ENCODE data around the gene RIGI.
"Not testable (repeated sequence)": the region's sequence is repeated elsewhere in the genome, so short reads cannot be mapped to it uniquely, and the experiment has no call there.

RIGI gene

DNA sequence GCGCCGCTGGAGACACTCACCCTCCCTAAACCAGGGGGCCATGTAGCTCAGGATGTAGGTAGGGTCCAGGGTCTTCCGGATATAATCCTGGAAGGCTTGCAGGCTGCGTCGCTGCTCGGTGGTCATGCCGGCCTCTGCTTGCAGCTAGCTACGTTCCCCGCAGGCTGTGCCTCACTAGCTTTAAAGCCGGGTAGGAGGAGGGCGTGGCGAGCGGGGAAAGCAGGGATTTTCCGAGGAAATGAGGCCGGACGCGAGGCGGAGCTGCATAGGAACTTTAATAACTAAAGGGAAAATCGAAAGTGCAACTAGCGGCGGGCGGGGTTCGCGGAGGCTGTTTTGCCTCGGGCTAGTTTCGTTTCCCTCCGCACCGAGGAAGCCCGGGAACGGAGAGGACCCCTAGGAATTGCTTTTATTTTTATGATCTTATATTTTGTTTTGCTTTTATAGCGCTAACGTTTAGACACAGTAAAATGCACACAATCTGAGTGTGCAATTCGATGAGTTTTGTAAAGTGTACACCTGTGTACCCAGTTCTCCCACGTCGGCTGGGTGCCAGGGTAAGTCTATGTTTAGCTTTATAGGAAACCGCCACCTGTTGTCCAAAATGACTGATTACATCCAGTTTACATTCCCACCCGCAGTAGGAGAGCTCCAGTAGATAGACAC is at the start of gene RIGI:
RIGI (minus strand) TSS at position 156 of the 666 bp plus-strand sequence; CDS start at position 126, 30 bp downstream.
- DNase-seq = peak; percentile 93

DNA sequence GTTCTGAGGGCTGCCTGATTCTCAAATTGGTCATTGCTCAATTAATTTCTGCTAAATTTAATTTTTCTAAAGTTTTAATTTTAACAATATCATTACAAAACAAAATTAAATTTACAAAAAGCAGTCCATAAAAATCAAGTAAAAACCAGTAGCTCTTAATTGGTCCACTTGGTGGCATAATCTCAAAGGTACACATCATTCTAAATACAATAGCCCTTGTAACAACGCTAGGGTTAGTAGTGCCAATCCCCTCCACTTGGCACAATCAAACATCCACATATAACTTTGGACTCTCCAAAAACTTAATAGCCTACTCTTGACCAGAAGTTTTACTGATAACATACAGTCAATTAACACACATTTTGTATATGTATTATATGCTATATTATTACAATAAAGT is 48.9 kb upstream of the RIGI start:
- DNase-seq = no peak

DNA sequence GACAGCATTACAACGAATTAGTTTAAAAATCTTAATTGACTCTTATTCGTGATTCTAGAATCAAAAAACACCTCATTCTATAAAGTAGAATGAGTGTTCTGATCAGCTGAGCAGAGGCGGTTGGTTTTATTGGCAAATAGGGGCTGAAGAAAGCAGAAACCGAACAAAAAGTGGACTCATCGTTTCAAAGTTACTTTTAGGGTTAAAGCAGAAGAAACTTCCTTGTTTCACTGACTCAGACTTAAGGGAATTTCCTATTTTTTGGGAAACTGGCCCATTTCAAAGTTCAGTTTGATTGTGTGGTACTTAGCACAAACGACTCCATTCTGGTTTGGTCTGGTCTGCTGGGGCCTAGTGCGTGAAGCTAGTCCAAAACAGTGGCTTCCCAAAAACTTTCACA is 47.8 kb upstream of the RIGI start:
- no peak for DNase-seq

DNA sequence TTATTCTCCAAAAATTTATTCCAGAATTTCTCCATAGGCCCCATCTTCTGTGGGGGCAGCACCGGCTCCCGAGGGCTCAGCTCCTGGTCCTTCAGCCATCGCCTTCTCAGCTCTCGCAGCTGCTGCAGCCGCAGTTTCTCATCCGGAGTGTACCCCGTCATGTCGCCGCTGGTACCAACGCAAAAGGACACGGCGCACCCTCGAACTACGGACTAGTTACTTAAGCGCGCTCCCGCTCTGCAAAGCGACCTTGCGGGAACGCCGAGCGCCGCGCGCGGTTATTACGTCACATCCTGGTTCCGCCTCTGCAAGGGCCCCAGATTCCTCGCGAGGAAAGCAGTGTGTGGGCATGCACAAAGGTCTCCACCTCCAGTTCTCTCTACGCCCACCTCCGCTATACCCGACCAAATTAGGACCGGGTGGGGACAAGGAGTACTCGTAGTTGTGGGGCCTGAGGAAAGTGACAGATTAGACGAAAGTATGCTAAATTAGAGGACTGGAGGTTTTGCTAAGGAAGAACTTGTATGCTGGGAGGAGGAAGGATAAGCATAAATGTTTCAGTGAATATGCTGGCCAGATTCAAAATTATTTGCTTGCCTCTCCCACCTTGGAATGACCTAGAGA is 47.0 kb upstream of the RIGI start, which contains the start of gene NDUFB6:
NDUFB6 (minus strand) TSS at position 260 of the 624 bp plus-strand sequence; CDS start at position 161, 99 bp downstream.
- peak; percentile 97 for DNase-seq

DNA sequence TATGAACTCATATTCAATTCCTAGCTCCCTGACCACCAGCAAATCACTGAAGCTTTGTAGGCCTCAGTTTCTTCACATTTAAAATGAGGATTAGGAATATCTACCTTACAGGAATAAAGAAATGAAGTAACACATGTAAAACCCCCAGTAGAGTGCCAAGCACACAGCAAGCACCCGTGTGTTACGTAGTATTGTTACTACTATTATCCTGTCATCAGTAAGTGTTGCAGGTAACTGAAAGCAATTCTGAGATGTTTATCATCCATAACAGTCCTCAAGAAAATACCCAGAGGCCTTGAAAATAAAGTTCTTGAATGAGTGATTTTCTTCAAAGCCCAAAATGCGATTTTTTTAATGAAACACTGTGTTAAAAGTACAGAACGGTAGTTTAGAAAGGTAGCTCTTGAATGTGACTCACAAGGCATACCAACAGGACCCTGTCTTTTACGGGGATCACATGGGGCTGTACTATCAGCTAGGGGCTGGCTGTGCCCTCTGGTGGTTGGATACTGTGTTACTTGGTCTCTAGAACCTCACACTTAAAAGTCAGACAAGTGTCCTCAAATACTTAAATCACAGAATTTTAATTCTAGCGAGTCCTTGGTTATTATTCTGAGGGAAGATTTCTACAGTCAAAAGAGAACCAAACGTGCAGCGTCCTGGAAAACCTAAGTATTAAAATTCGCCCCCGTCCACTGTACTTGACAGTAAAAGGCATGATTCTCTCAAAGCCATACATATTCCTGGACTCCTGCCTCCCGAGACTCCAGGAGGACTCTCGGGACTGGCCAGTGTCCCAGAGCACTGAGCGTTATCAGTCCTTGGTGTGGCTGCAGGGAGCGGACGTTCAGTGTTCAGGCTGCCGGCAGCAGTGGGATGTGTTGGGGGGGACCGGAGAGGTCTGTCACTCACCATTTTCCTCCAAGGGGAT is 46.2 kb upstream of the RIGI start:
- DNase-seq = peak; percentile 56

DNA sequence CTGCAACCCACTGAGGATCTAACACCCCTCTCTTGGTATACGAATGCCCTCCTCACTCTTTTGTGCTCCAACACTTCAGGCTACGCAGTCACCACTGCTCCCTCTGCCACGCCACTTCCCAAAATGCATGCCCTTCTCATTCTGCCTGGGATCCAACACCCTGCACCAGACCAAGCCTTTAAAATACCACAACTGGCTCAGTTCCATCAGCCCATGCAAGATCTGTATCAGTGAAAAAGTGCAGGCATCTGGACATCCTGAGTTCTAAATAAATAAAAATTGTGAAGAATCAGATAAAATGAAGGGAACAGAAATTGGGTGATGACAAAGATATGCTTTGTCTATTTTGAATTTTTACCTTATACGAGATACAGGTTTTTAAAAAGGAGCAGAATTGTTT is 44.3 kb upstream of the RIGI start:
- no peak for DNase-seq

DNA sequence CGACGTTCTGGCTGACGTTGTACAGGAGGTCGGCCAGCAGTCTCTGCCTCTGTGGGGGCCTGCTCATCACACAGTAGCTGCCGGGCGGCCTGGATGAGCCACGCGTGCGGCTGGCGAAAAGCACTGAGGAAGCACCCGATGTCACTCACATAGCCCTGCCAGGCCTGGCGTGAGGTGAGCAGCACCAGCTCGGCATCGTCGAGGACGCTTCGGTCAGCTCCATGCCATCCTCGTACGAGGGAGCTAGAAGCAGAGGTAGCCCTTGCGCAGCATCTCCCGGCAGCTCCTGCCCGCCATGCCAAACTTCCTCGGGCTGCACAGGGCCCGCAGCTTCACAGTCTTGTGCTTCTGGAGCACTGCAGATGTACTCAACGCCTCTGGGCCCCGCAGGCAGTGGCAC is 40.8 kb upstream of the RIGI start:
- DNase-seq = no peak

DNA sequence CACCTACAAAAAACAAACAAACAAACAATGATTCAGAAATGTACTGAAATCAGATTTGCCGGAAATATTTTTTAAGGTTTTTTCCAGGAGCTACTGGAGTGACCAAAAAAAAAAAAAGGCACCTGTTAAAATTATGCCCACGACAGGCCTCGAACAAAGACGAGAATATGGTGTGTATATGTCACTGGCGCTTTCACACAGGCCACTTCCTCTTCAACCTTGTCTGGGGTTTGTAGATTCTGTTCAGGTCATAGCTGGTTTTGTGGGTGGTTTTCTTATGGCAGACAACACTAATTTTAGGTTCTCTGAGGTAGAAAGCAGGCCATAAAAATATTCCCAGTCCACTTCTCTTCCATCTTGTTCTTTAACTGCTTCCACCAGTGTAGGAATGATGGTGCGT is 40.0 kb upstream of the RIGI start:
- no peak for DNase-seq

DNA sequence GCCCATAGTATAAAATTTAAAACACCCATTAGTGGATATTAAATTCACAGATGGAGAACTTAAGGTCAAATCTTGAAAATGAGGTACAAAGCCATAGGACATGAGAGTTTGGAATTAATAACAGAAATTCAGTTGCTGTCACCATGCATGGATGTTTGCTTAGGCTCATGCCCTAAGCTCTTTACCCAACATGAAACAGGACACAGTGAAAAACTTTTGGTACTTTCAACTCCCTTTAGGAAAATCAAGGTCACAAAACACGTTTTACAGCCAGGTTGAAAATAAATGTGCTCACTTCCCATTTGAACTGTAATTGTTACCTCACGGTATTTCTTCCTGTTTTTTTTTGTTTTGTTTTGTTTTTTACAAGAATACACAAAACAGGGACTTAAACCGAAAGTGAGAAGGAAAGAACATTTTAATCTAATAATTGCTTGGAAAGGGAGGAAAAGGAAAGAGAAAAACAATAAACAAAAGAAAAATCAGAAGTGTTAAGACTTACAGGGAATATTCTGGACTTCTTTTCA is 32.5 kb upstream of the RIGI start:
- no peak for DNase-seq

DNA sequence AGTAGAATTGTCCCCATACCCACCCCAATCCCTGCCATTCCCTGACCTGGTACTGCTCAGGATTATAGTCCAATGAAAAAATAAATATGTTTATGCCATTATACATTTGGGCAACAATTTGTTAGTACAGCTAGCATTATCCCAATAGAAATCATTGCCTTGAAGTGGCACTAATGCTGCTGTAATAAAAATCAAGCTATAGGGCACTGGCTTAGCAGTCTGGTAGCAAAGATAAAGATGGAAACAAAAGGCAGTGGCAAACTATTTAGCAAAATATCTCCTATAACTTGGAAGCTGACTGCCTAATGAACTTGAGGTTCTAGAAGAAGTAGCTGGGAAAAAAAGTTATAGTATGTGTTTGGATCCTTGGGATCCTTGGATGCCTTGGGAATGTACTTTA is 28.6 kb upstream of the RIGI start:
- DNase-seq = no peak

DNA sequence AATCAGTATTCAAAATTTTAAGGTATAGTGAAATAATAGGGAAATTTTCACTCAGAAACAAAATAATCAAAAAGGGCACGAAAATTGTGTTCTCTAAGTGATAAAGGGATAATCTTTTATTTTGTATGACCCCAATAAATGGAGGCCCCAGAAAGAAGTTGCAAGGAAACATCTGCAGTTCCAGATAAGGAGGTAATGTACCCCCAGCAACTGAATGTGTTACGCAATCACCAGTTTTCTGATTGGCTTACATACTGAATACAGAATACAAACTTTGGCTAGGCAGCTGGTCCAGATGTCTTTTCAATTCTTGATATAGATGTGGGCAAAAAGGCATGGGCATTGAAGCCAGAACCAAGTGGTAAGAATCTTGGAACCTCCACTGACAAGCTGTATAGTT is 28.1 kb upstream of the RIGI start:
- DNase-seq = no peak

DNA sequence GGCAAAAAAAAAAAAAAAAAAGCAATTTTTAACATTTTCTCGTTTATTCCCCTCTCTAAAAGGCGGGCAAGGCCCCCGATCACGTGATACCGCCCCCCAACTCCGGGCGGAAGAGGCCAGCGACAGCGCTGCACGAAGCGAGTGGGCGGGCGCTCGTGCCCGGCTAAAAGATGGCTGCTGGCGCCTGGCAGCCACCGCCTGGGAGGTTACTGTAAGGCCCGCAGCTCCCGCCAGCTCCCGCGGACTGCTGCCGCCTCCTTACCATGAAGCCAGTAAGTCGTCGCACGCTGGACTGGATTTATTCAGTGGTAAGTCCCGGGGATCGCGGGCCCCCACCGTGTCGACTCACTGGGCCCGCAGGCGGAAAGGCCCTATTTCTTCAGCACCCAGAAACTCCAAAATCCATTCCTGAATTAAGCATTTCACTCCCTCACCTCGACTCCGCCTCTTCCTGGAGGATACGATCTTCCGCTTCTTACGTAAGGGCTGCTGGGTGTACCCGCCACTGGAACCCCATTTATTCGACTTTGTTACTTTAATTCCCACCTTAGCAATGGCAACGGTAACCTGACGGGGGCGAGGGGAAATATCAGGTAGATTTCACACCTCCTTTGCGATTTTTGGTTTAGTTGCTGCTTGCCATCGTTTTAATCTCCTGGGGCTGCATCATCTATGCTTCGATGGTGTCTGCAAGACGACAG is 26.3 kb upstream of the RIGI start, which contains the start of the genes SMIM27 and TOPORS:
SMIM27 (plus strand) TSS at position 156 of the 701 bp plus-strand sequence; CDS start at position 264, 108 bp downstream.
TOPORS (minus strand) TSS at position 415 of the 701 bp plus-strand sequence; CDS start at position 265, 150 bp downstream.
- DNase-seq = peak; percentile 96

DNA sequence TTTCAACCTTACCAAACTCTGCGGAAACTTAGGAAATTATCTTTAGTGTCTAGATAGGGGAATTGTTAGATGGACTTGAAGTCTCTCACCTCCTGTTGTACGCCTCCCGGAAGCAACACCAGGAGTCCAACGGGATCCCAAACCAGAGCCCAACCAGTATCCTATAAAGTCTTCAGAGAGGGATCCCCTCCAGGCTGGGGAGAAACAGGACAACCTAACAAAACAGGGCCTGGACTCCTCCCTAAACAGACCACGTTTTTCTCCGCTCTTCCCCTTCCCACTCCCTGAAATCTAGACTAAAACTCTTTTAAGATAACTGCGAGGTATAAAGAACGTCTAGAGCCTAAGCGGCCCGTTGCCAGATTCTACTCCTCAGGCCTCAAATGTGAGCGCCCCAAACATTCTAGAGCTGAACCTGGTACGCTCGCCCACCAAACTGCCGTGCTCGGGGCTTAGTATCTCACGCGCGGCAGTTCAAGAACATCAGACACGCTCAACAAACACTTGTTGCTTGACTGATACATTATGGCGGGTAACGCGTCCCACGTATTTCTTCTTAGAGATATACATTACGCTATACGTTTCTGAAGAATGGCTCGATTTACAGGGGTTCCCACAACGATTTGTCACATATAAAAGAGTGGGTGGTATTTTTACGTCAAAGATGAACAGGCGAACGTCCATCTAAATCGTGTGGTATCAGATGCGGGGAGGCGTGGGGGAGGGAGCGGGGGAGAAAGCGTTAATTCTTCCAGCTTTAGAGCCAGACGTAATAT is 25.5 kb upstream of the RIGI start:
- DNase-seq = peak; percentile 58

DNA sequence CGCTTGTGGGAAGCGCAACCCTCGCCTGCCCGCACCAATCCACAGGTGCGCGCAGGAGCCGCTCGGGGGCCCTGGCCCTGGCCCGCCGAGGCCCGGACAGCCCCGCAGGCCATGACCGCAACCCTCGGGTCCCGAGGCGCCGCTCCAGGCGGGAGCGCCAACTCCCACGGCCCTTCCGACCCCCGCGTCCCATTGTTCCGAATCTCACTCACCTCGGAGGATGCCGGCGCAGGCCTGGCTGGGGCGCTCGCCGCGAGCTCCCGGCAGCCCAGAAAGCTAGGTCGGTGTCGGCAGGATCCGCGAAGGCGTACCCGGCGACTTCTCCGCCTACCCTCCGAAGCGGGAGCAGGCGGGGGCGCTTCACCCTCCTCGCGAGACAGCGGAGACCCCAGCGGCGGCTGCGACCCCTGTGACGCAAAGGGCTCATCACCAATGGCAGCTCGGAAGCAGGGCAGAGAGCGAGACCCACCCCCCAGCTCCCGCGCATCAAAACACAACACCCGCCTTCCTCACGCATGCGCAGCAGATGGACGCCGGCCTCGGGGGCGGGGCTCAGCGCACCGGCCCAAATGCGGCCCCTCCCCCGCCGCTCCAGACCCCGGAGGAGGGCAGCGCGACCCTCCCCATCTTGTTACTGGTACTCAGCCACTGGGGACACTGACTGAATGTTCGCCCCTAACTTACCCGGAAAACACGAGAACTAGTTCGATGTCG is 24.7 kb upstream of the RIGI start:
- DNase-seq = peak; percentile 97

DNA sequence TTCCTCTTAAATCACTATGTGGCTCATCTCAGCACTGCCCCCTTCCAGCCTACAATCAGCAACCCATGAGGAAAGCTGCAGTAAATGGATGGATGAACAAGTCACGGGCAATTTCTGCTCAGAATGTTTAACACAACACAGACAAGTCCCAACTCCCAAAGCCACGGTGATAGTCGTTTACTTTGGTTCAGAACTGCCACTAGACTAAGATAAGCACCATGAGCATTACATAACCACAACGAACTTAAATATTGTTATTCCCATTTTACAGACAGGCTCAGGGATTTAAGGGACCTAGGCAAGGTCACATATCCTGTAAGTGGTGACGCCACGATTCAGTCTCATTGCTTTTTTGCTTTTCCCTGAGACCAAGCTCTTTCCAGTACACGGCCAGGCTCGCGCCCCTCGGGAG is 24.2 kb upstream of the RIGI start:
- no peak for DNase-seq

DNA sequence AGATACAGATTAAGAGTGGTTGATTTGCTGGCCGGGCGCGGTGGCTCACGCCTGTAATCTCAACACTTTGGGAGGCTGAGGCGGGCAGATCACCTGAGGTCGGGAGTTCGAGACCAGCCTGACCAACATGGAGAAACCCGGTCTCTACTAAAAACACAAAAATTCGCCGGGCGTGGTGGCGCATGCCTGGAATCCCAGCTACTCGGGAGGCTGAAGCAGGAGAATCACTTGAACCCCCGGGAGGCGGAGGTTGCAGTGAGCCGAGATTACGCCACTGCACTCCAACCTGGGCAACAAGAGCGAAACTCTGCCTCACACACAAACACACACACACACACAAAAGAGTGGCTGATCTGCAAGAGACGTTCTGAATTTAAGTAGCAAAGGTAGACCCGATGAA is 22.2 kb upstream of the RIGI start:
- not testable (repeated sequence) for DNase-seq

DNA sequence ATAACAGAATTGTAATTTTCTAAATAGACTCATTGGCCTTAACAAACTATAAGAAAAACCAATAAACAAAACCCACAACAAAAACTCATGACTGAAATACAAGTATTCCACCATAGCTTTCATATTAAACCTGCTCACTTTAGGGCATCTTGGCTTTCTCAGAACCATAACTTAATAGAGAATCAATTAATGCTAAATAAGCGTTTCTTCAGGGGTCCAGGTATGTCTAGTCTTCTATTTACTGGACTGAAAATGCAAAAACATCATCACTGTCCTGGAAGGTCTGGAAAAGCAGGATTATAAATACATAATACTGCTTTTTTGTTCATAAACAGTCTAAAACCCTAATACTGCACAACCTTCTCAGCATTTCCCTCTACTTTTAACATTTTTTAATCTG is 19.9 kb upstream of the RIGI start:
- no peak for DNase-seq

DNA sequence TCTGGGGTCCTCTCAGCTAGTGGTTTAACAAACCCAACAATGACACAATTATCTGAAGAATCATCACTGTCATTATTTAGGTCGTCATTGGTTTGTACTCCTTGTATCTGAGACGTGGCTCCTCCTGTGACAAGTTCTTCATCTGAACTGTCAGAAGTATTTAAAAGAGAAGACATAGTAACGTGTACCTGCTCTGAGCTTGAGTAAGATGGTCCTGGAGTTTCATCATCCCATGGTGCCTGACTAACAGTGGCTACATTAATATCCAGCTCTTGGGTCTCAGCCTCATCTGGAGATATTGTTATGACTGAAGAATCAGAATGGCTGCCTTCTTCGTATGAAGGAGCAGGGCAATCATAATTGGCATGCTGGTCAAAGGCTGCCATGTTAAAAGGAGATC is 17.1 kb upstream of the RIGI start:
- no peak for DNase-seq

DNA sequence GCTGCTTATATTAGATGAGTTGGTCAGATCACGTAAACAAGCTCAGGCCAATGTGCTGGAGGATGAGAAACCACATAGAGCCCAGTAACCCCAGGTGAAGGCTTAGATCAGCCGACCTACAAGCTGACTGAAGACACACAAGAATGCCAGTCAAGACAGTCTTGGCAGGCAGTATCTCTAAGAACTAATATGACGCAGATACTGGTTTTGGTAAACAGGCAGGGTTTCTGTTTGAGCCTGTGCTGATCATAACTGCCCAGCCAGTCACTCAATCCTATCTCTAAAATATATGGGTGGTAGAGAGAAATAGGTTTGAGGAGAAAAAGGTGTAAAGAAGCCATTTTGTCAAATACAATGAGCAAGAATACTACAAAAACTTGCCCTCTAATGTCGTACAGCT is 7.8 kb upstream of the RIGI start:
- DNase-seq = no peak

DNA sequence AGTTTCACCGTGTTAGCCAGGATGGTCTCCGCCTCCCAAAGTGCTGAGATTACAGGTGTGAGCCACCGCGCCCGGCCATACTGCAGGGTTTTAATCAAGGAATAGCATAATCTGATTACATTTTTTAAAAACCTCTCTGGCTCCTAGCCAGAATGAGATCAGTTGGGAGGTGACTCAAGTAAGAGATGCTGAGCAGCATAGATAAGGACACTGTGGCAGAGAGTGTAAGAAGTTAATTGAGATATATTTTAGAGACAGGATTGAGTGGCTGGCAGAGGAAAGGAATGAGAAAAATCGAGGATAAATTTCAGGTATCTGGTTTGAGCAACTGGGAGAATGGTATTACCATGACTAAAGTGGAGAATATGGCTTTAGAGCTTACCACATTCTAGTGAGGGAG is 7.3 kb upstream of the RIGI start:
- no peak for DNase-seq

DNA sequence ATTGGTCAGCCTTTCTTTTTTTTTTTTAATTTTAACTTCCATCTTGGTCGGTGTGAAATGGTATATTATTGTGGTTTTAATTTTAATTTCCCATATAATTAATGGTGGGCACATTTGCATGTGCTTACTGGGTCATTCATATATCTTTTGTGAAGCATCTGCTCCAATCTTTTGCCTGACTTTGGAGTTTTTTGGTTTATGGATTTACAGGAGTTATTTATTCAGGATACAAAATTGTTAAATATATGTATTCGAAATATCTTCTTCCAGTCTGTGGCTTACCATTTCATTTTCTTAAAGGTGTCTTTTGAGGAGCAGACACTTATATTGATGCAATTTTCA is 682 bp upstream of the RIGI start:
- DNase-seq = no peak
